ENCODE results near the gene FXYD5.

DNA sequence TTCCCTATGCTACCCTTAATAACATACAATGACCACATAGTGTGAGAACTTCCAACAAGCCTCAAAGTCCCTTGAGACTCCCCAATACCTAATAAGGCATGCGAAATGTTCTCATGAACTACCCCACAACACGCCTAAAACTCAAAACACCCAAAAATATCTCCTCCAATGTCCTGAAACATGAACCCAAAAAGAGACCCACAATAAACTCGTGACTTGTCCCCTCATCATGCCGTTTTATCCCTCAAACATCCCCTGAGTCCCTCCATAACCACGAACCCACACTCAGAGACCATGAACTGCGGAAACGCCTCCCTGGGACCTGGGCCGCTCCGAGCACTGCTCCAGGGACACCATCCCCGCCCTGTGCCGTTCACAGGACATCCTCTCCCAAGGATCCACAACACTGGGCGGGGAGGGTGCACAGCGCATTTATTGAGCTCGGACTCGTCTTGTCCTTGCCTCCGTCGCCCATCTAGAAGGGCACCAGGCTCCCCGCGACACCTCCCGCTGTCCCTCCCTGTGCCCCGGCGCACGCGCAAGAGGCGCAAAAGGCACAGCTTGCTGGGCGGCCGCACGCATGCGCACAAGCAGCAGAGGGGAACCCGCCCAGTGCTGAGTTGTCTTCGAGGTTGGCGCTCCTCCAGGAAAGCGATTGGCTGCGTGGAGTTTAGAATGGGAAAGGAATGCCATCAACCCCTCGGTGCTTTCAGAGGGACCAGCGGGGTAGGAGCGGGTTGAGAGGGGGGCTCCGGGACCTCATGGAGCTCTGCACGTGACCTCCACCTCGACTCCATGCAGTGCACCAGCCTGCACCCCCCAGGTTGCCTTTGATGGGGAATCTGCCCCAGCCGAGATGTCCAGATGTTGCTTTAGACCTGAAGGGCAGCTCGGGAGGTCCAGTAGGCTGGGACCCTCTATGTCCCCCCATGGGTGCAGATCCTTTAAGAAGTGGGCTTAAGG, 30.2 kb upstream of the FXYD5 start:
- no peak for TF ChIP-seq POLR2AphosphoS5 (IDR thresholded peaks at IDR 0.05; ENCODE audit: low read depth, low read length)
- no peak for TF ChIP-seq TAF1 (IDR thresholded peaks at IDR 0.05; ENCODE audit: borderline replicate concordance, low read depth, low read length)
- TF ChIP-seq POLR2A (IDR thresholded peaks at IDR 0.05; ENCODE audit: low read depth, low read length), result no peak; the same call in 1 of the 2 replicates
